ENCODE measurements around the gene SPAG6. TPM values are rescaled to one million over a fixed set of nuclear protein-coding genes. Genes with fewer than 3 reads are reported as not detected.
A peak's percentile ranks its signal among the peaks of the same experiment; 100 is the strongest.

SPAG6 gene
- total and polyA plus RNA-seq, 9 of the 15 experiments (the other 6 are each of a cell fraction or from before 2014, with no cell fraction given): 3.5 to 23.1 (median 11.8) TPM

DNA sequence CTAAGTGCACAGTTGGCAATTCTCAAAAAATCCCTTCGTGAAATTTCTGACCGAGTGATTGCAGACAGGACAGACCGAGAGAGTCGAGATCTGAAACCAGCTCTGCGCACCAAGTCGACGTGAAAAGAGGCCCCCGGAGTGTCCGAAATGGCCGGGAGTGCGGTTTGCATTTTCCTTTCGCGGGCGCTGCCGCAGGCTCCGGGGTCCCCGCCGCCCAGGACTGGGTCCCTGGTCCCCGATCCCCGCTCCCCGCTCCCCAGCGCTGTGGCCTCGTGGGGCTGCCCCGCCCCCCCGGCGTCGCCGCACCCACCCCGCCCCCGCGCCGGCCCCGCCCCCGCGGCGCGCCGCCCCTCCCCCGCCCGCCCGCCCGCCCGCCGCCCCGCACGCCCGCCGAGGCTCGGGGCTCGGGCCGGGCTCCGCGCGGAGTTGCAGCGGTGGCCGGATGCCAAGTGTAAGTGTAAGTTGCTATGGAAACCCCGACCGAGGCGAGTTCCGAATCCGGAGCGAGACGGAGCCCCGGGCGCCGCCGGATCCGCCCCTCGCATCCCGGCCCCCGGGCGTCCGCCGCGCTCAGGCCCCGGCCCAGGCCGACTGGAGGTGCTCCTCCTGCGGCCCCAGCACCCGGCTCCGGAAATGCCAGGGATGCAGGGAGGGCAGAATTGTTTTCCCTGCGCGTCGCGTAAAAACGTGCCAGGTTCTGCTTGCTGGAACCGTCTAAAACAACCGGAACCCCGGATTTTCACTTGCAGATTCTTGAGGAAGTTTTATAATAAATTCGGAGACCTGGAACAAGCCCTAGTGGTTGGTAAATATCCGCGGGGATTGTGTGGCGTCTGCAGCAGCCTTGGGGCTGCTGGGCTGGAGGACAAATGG is 19.8 kb upstream of the SPAG6 start (continued):
- TF ChIP-seq CREB3 (tag; conservative IDR thresholded peaks at IDR 0.05; ENCODE audit: low read depth) (no peak), ZNF263 (CRISPR knock-in tag; IDR thresholded peaks at IDR 0.05; ENCODE audit: borderline replicate concordance) (peak; percentile 22; the same call in 1 of the 2 replicates), U2AF1 (optimal IDR thresholded peaks at IDR 0.05; ENCODE audit: low read depth, low read length) (no peak), TCF3 (CRISPR knock-in tag; IDR thresholded peaks at IDR 0.05) (no peak), GTF2A2 (tag; IDR thresholded peaks at IDR 0.05) (no peak), GATAD2A (IDR thresholded peaks at IDR 0.05) (no peak), EGR1 (conservative IDR thresholded peaks at IDR 0.05) (0 out of 2 replicates have a peak, but pooled peaks have one; percentile 12), IRF2 (CRISPR knock-in tag; IDR thresholded peaks at IDR 0.05) (no peak), GMEB1 (CRISPR knock-in tag; IDR thresholded peaks at IDR 0.05) (0 out of 2 replicates have a peak, but pooled peaks have one; percentile 18), ZBTB34 (CRISPR knock-in tag; IDR thresholded peaks at IDR 0.05) (no peak), ZNF586 (CRISPR knock-in tag; conservative IDR thresholded peaks at IDR 0.05) (no peak), RBM39 (optimal IDR thresholded peaks at IDR 0.05; ENCODE audit: low read depth, low read length) (no peak), YBX1 (IDR thresholded peaks at IDR 0.05) (no peak), XRCC3 (IDR thresholded peaks at IDR 0.05) (no peak), RBM25 (IDR thresholded peaks at IDR 0.05; ENCODE audit: low read depth, low read length, severe bottlenecking) (no peak), NR2C2 (CRISPR knock-in tag; IDR thresholded peaks at IDR 0.05) (no peak), NR2C2 (tag; IDR thresholded peaks at IDR 0.05) (0 out of 2 replicates have a peak, but pooled peaks have one; percentile 34), ZNF655 (CRISPR knock-in tag; IDR thresholded peaks at IDR 0.05) (no peak), NBN (IDR thresholded peaks at IDR 0.05; ENCODE audit: low read depth) (no peak), SMC3 (conservative IDR thresholded peaks at IDR 0.05; ENCODE audit: insufficient read depth, low read depth, low read length) (no peak)
- TF ChIP-seq, protein P1, sequence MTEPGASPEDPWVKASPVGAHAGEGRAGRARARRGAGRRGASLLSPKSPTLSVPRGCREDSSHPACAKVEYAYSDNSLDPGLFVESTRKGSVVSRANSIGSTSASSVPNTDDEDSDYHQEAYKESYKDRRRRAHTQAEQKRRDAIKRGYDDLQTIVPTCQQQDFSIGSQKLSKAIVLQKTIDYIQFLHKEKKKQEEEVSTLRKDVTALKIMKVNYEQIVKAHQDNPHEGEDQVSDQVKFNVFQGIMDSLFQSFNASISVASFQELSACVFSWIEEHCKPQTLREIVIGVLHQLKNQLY (CRISPR knock-in tag; conservative IDR thresholded peaks at IDR 0.05): no peak
- TF ChIP-seq, protein P2, sequence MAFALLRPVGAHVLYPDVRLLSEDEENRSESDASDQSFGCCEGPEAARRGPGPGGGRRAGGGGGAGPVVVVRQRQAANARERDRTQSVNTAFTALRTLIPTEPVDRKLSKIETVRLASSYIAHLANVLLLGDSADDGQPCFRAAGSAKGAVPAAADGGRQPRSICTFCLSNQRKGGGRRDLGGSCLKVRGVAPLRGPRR (CRISPR knock-in tag; IDR thresholded peaks at IDR 0.05): no peak
